HepG2 (cell line): ENCODE data around the gene FKBP1B. TPM values are rescaled to one million over a fixed set of nuclear protein-coding genes. Genes with fewer than 3 reads are reported as not detected.
A peak's percentile ranks its signal among the peaks of the same experiment; 100 is the strongest.

Experiments
- DNMT1 ChIP-seq: sonication (generic); formaldehyde crosslinking; IDR thresholded peaks from 2 replicates; pipeline ENCODE4 v1.5.1; 2020; ENCODE audit warnings: mild to moderate bottlenecking, missing genetic modification reagents
- DPF2 ChIP-seq: sonication (generic); formaldehyde crosslinking; IDR thresholded peaks from 2 replicates; pipeline ENCODE4 v1.4.0; 2020; ENCODE audit warnings: mild to moderate bottlenecking, low read depth, missing genetic modification reagents, borderline replicate concordance
- HCFC1 ChIP-seq: fragments of 150-350 bp; IDR thresholded peaks from 2 replicates; pipeline ENCODE4 v1.6.1; 2014; ENCODE audit warnings: low read depth, low read length
- KMT2A ChIP-seq: sonication (generic); formaldehyde crosslinking; IDR thresholded peaks from 2 replicates; pipeline ENCODE4 v1.4.0; 2020; ENCODE audit warnings: missing genetic modification reagents
- MEIS1 ChIP-seq: sonication (generic); formaldehyde crosslinking; IDR thresholded peaks from 2 replicates; pipeline ENCODE4 v1.9.0; 2021; ENCODE audit warnings: mild to moderate bottlenecking, missing genetic modification reagents, moderate library complexity, borderline replicate concordance
- MLLT10 ChIP-seq: sonication (generic); formaldehyde crosslinking; IDR thresholded peaks from 2 replicates; pipeline ENCODE4 v1.4.0; 2020; ENCODE audit warnings: missing genetic modification reagents
- MTA1 ChIP-seq: sonication (generic); formaldehyde crosslinking; IDR thresholded peaks from 2 replicates; pipeline ENCODE4 v1.4.0; 2020; ENCODE audit warnings: missing genetic modification reagents, mild to moderate bottlenecking, borderline replicate concordance
- NR2F6 ChIP-seq, 2 experiments: IDR thresholded peaks; 2 replicates each; pipeline ENCODE4 v1.6.1; 2016; ENCODE audit warnings: antibody characterized with exemption in 1 of 2, mild to moderate bottlenecking in 1 of 2
- ZMYM3 ChIP-seq: sonication (generic); formaldehyde crosslinking; IDR thresholded peaks from 2 replicates; pipeline ENCODE4 v1.5.1; 2020; ENCODE audit warnings: mild to moderate bottlenecking, missing genetic modification reagents
- ZNF101 ChIP-seq: sonication (generic); formaldehyde crosslinking; IDR thresholded peaks from 2 replicates; pipeline ENCODE4 v1.4.0; 2020; ENCODE audit warnings: mild to moderate bottlenecking, low read depth, missing genetic modification reagents, borderline replicate concordance
- ZNF280B ChIP-seq: sonication (generic); formaldehyde crosslinking; IDR thresholded peaks from 2 replicates; pipeline ENCODE4 v1.5.0; 2020; ENCODE audit warnings: missing genetic modification reagents, mild to moderate bottlenecking, borderline replicate concordance
- ZNF367 ChIP-seq: sonication (generic); formaldehyde crosslinking; IDR thresholded peaks from 2 replicates; pipeline ENCODE4 v1.4.0; 2020; ENCODE audit warnings: missing genetic modification reagents, borderline replicate concordance
- ZNF446 ChIP-seq: sonication (generic); formaldehyde crosslinking; IDR thresholded peaks from 2 replicates; pipeline ENCODE4 v1.5.0; 2020; ENCODE audit warnings: mild to moderate bottlenecking, missing genetic modification reagents
- ZNF484 ChIP-seq: sonication (generic); formaldehyde crosslinking; IDR thresholded peaks from 2 replicates; pipeline ENCODE4 v1.5.1; 2020; ENCODE audit warnings: mild to moderate bottlenecking, low read depth, missing genetic modification reagents, borderline replicate concordance
- ZNF530 ChIP-seq: sonication (generic); formaldehyde crosslinking; IDR thresholded peaks from 2 replicates; pipeline ENCODE4 v1.5.0; 2020; ENCODE audit warnings: low read depth, mild to moderate bottlenecking, missing genetic modification reagents
- ZNF564 ChIP-seq: sonication (generic); formaldehyde crosslinking; IDR thresholded peaks from 2 replicates; pipeline ENCODE4 v1.8.1; 2023; ENCODE audit warnings: mild to moderate bottlenecking, missing genetic modification reagents
- ZNF784 ChIP-seq: sonication (generic); formaldehyde crosslinking; IDR thresholded peaks from 2 replicates; pipeline ENCODE4 v1.5.1; 2020; ENCODE audit warnings: missing genetic modification reagents, mild to moderate bottlenecking, borderline replicate concordance
- polyA plus RNA-seq, 8 experiments: library from polyadenylated mRNA; depleted of rRNA in 3 of 8; stranded (reverse) in 7 of 8; unstranded in 1 of 8; fragments of >200 nt; fragmentation: Illumina TruSeq in 4 of 8; extraction: Trizol in 4 of 8; gene quantifications; 2 replicates each; pipeline versions ENCODE4 v1.2.1 to v1.2.3, GENCODE V29; 2011 to 2016; ENCODE audit warnings: low read depth in 4 of 8, missing spikeins in 1 of 8, mixed read lengths in 1 of 8; ENCODE audit not compliant: insufficient read depth in 1 of 8
- total RNA-seq, 5 experiments: library from RNA; depleted of rRNA; stranded (reverse); fragments of >200 nt; fragmentation: Illumina TruSeq; extraction: Trizol; gene quantifications; 2 replicates each; pipeline ENCODE4 v1.2.3, GENCODE V29; 2016; ENCODE audit warnings: low read depth in 1 of 5
- TF ChIP-seq, protein P1 (sequence below): sonication (generic); formaldehyde crosslinking; conservative IDR thresholded peaks from 2 replicates; pipeline ENCODE4 v1.8.1; 2023; ENCODE audit warnings: missing genetic modification reagents
- TF ChIP-seq, protein P2 (sequence below): sonication (generic); formaldehyde crosslinking; conservative IDR thresholded peaks from 2 replicates; pipeline ENCODE4 v1.4.0; 2020; ENCODE audit warnings: mild to moderate bottlenecking, missing genetic modification reagents, moderate library complexity
- TF ChIP-seq, protein P3 (sequence below): sonication (generic); formaldehyde crosslinking; IDR thresholded peaks from 2 replicates; pipeline ENCODE4 v1.5.1; 2020; ENCODE audit warnings: missing genetic modification reagents, mild to moderate bottlenecking, borderline replicate concordance

Gene FKBP1B
- total and polyA plus RNA-seq, 2 of the 13 experiments (the other 11 are each of a cell fraction or from before 2014, with no cell fraction given) = 35.2 to 96.3 TPM

DNA sequence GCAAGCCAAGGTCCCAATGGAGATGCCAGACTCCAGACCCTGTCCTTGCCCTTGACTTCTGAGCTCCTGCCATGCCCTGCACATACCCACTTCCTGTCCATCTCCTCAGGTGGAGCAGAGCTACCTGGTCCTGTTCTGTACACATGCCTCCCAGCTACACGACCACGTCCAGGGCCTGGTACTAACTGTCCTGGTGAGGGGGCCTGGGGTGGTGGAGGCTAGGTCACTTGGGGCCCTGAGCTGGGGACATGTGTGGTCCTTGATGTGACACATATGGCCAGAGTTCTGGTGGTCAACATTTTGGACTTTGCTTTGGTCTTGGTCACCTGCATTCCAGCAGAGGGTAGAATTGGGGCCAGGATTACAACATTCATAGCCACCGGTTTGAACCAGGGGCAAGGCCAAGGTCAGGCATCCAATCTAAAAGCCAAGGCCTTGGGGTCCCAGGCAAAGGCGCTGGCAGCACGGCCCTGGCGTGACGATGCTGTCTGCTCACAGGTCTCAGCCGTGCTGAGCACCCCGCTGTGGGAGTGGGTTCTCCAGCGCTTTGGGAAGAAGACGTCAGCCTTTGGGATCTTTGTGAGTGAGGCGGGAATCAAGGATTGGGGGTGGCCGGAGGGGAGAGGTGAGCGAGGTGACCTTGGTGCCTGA is 27.1 kb upstream of the FKBP1B start (continued):
- TF ChIP-seq MTA1 (CRISPR knock-in tag) (peak; percentile 93), ZNF530 (CRISPR knock-in tag) (no peak), DPF2 (0 out of 2 replicates have a peak, but pooled peaks have one; percentile 24), ZNF446 (CRISPR knock-in tag) (no peak), ZNF784 (CRISPR knock-in tag) (0 out of 2 replicates have a peak, but pooled peaks have one; percentile 35), ZNF101 (CRISPR knock-in tag) (no peak), MLLT10 (CRISPR knock-in tag) (no peak), ZNF484 (CRISPR knock-in tag) (no peak), DNMT1 (no peak), ZNF564 (no peak), NR2F6 (IDR thresholded peaks at IDR 0.05) (peak; percentile 87), NR2F6 (CRISPR knock-in tag; IDR thresholded peaks at IDR 0.05) (peak; percentile 94), ZNF367 (CRISPR knock-in tag) (no peak), MEIS1 (CRISPR knock-in tag) (no peak), KMT2A (no peak), ZMYM3 (CRISPR knock-in tag) (peak; percentile 43; the same call in 1 of the 2 replicates), HCFC1 (no peak), ZNF280B (CRISPR knock-in tag) (peak; percentile 57; the same call in 1 of the 2 replicates)
- TF ChIP-seq, protein P1, sequence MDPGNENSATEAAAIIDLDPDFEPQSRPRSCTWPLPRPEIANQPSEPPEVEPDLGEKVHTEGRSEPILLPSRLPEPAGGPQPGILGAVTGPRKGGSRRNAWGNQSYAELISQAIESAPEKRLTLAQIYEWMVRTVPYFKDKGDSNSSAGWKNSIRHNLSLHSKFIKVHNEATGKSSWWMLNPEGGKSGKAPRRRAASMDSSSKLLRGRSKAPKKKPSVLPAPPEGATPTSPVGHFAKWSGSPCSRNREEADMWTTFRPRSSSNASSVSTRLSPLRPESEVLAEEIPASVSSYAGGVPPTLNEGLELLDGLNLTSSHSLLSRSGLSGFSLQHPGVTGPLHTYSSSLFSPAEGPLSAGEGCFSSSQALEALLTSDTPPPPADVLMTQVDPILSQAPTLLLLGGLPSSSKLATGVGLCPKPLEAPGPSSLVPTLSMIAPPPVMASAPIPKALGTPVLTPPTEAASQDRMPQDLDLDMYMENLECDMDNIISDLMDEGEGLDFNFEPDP (CRISPR knock-in tag) = no peak
- TF ChIP-seq, protein P2, sequence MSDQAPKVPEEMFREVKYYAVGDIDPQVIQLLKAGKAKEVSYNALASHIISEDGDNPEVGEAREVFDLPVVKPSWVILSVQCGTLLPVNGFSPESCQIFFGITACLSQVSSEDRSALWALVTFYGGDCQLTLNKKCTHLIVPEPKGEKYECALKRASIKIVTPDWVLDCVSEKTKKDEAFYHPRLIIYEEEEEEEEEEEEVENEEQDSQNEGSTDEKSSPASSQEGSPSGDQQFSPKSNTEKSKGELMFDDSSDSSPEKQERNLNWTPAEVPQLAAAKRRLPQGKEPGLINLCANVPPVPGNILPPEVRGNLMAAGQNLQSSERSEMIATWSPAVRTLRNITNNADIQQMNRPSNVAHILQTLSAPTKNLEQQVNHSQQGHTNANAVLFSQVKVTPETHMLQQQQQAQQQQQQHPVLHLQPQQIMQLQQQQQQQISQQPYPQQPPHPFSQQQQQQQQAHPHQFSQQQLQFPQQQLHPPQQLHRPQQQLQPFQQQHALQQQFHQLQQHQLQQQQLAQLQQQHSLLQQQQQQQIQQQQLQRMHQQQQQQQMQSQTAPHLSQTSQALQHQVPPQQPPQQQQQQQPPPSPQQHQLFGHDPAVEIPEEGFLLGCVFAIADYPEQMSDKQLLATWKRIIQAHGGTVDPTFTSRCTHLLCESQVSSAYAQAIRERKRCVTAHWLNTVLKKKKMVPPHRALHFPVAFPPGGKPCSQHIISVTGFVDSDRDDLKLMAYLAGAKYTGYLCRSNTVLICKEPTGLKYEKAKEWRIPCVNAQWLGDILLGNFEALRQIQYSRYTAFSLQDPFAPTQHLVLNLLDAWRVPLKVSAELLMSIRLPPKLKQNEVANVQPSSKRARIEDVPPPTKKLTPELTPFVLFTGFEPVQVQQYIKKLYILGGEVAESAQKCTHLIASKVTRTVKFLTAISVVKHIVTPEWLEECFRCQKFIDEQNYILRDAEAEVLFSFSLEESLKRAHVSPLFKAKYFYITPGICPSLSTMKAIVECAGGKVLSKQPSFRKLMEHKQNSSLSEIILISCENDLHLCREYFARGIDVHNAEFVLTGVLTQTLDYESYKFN (CRISPR knock-in tag) = peak; percentile 95
- TF ChIP-seq, protein P3, sequence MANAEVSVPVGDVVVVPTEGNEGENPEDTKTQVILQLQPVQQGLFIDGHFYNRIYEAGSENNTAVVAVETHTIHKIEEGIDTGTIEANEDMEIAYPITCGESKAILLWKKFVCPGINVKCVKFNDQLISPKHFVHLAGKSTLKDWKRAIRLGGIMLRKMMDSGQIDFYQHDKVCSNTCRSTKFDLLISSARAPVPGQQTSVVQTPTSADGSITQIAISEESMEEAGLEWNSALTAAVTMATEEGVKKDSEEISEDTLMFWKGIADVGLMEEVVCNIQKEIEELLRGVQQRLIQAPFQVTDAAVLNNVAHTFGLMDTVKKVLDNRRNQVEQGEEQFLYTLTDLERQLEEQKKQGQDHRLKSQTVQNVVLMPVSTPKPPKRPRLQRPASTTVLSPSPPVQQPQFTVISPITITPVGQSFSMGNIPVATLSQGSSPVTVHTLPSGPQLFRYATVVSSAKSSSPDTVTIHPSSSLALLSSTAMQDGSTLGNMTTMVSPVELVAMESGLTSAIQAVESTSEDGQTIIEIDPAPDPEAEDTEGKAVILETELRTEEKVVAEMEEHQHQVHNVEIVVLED (CRISPR knock-in tag) = no peak
